Fibroblast of the aortic adventitia (primary cell): ENCODE results near the gene ZNF646. TPM values are rescaled to one million over a fixed set of nuclear protein-coding genes. Genes with fewer than 3 reads are reported as not detected.

Source experiments
- DNase-seq: peaks from one replicate; pipeline ENCODE4 v3.0.0-alpha.2; 2010; ENCODE audit warnings: low read depth
- H3K4me3 ChIP-seq: 2 replicates; pipeline ENCODE4 v1.5.1; 2011; ENCODE audit warnings: low read depth, mild to moderate bottlenecking, control low read depth, low read length, moderate library complexity
- CTCF ChIP-seq: IDR thresholded peaks from 2 replicates; pipeline ENCODE4 v1.5.1; 2011; ENCODE audit warnings: mild to moderate bottlenecking, low read length, control low read depth, inconsistent platforms; ENCODE audit not compliant: insufficient read depth
- total RNA-seq: library from RNA; depleted of rRNA; stranded (reverse); fragments of >200 nt; gene quantifications from 2 replicates; pipeline ENCODE4 v1.2.3, GENCODE V29; 2012; ENCODE audit warnings: low replicate concordance

Gene ZNF646
- total RNA-seq, 1 donor: 16.2 TPM

- no peak for TF ChIP-seq CTCF
- DNase-seq: no peak
- no peak overlapping the region for H3K4me3 ChIP-seq
These were observed 5.9 kb downstream of the ZNF646 start for GRCh38 chr16:31080035-31080629.

GRCh38 chr16:31080756-31081419 is 6.7 kb downstream of the ZNF646 start:
- no peak overlapping the region for H3K4me3 ChIP-seq
- TF ChIP-seq CTCF: no peak
- no peak for DNase-seq

GRCh38 chr16:31081428-31082351 is 7.5 kb downstream of the ZNF646 start:
- no peak for TF ChIP-seq CTCF
- no peak overlapping the region for H3K4me3 ChIP-seq
- no peak for DNase-seq

GRCh38 chr16:31082368-31083045 is 8.3 kb downstream of the ZNF646 start:
- no peak for TF ChIP-seq CTCF
- DNase-seq: no peak
- H3K4me3 ChIP-seq: no peak overlapping the region

- DNase-seq: no peak
- no peak for TF ChIP-seq CTCF
- H3K4me3 ChIP-seq: no peak overlapping the region
These were observed 8.9 kb downstream of the ZNF646 start for GRCh38 chr16:31083081-31083480.

GRCh38 chr16:31083556-31083955 is 9.3 kb downstream of the ZNF646 start:
- DNase-seq: no peak
- no peak for TF ChIP-seq CTCF
- H3K4me3 ChIP-seq: no peak overlapping the region
